Activated CD4-positive, alpha-beta memory T cell treated with anti-CD3 and anti-CD28 coated beads, Interleukin-2, amount 10 ng/mL, durations not matched to agents 7 days and 5 days (primary cell): ENCODE measurements around the gene SYNE1. TPM values are rescaled to one million over a fixed set of nuclear protein-coding genes. Genes with fewer than 3 reads are reported as not detected.
"Not testable (repeated sequence)": the region's sequence is repeated elsewhere in the genome, so short reads cannot be mapped to it uniquely, and the experiment has no call there.

ENCODE experiments used
- CTCF ChIA-PET: fragments of 350-600 bp; sonication (Branson Sonifier 250); formaldehyde crosslinking; loops from one replicate; lab custom pipeline; 2021; ENCODE audit warnings: antibody characterized with exemption, inconsistent platforms; lab: Charles Lee
- POLR2A ChIA-PET: fragments of 350-600 bp; sonication (Branson Sonifier 250); formaldehyde crosslinking; loops from one replicate; lab custom pipeline; 2021; ENCODE audit warnings: antibody characterized with exemption; lab: Charles Lee
- DNase-seq: peaks from one replicate; pipeline ENCODE4 v3.0.0-alpha.2; 2020
- H3K27ac Mint-ChIP-seq: one replicate; pipeline ENCODE4 v1.8.0; 2021; ENCODE audit warnings: mild to moderate bottlenecking, mixed read lengths
- H3K27me3 Mint-ChIP-seq: one replicate; pipeline ENCODE4 v1.8.0; 2021; ENCODE audit warnings: mixed read lengths
- H3K36me3 Mint-ChIP-seq: one replicate; pipeline ENCODE4 v1.8.0; 2021; ENCODE audit warnings: low read depth, mixed read lengths
- H3K4me1 Mint-ChIP-seq: one replicate; pipeline ENCODE4 v1.8.0; 2021; ENCODE audit warnings: mixed read lengths
- H3K4me3 Mint-ChIP-seq: one replicate; pipeline ENCODE4 v1.8.0; 2021; ENCODE audit warnings: mild to moderate bottlenecking, mixed read lengths
- H3K9me3 Mint-ChIP-seq: one replicate; pipeline ENCODE4 v1.8.0; 2021; ENCODE audit warnings: mixed read lengths
- total RNA-seq, 2 experiments: library from RNA; stranded (reverse); gene quantifications; one replicate each; pipeline ENCODE4 v1.2.3, GENCODE V29; 2021

SYNE1 gene
- total RNA-seq, 2 experiments from 2014 or later = 85.5 to 86.8 TPM

DNA sequence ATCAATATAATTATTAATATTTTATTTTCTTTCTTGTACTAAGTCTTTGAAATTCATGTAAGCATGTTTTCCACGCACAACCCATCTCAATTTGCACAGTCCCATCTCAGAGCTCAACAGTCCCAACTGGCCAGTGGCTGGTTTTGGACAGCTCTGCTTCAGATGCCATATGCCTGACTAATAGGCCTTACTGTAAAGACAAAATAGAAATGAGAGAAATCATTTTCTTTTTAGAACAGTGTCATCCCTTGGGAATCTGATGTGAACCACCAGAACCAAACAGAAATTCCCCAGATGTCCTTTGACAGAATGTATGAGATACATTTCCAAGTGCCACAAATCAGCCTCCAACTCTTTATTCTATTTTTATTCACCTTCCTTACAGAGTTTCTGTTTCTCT lies 490.8 kb downstream of the SYNE1 start:
- Mint-ChIP-seq H3K9me3 (no peaks in the 10 kb centered on the region), H3K27ac (no peak overlapping the region), H3K4me1 (no peaks in the 10 kb centered on the region), H3K4me3 (no peak overlapping the region), H3K27me3 (no peaks in the 10 kb centered on the region), H3K36me3 (peaks cover 65% of the 10 kb centered on the region)
- CTCF ChIA-PET = no interaction called here
- no peak for DNase-seq
- POLR2A ChIA-PET = no interaction called here

DNA sequence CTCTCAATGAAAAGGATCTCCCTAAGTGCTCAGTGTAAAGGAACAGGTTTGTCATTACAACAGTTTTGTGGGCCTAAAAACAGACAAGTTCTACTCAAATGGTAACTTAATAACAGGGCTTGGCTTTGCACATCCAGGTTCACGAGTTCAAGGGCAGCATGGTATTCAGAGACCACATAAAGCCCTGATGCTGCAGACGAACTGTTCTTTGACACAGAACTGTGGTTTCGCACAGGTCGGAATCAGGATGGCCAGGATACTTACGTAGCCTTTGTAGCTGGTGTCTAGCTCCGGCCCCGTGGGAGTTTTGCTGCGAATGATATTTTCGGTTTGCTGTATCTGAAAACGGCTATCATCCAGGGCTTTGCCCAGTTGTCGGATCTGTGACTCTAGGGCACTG lies 493.8 kb downstream of the SYNE1 start:
- ChIA-PET POLR2A (no interaction called here), CTCF (no interaction called here)
- DNase-seq = no peak
- H3K9me3 Mint-ChIP-seq = no peaks in the 10 kb centered on the region
- H3K27me3 Mint-ChIP-seq = no peaks in the 10 kb centered on the region
- no peaks in the 10 kb centered on the region for H3K4me1 Mint-ChIP-seq
- H3K36me3 Mint-ChIP-seq = peaks cover 62% of the 10 kb centered on the region
- no peak overlapping the region for H3K4me3 Mint-ChIP-seq
- H3K27ac Mint-ChIP-seq = no peak overlapping the region

DNA sequence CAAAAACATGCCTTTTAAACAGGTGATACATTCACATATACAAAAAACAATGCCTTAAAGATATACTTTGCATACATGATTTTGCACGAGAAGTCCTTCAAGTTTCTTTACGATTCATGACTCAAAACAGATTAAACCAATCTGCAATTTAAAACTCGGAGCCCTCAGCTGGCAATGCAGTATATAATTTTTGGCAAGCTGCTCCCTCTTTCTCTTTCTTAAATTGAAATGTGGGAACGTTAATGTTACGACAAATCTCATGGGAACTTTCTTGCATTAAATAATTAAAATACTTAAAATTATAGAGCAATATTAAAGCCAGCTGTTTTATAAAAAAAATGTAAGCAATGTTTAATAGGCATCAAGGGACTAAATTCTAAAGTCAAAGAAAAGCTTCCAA lies 495.1 kb downstream of the SYNE1 start:
- H3K4me3 Mint-ChIP-seq = no peak overlapping the region
- POLR2A ChIA-PET = interaction anchor here (1.5 kb wide), 1 partner anchor 11 kb away, joined by 4 read pairs; no protein-coding TSS in a partner anchor
- CTCF ChIA-PET = interaction anchor here (1.0 kb wide), 1 partner anchor 17 kb away, joined by 3 read pairs; no protein-coding TSS in a partner anchor
- peaks cover 60% of the 10 kb centered on the region for H3K36me3 Mint-ChIP-seq
- DNase-seq = no peak
- no peaks in the 10 kb centered on the region for H3K9me3 Mint-ChIP-seq
- H3K27me3 Mint-ChIP-seq = no peaks in the 10 kb centered on the region
- H3K27ac Mint-ChIP-seq = no peak overlapping the region
- H3K4me1 Mint-ChIP-seq = no peaks in the 10 kb centered on the region

DNA sequence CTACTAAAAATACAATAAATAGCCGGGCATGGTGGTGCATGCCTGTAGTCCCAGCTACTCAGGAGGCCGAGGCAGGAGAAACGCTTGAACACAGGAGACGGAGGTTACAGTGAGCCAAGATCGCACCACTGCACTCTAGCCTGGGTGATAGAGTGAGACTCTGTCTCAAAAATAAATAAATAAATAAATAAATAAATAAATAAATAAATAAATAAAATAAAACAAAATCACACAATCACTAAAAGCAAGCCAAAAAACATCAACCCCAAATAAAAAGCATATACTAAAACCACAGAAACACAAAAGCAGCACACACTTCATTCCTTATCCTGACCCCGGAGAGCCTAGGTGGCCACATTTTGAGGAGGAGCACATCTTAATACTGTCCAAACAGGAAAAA lies 498.8 kb downstream of the SYNE1 start:
- H3K4me3 Mint-ChIP-seq, H3K9me3 Mint-ChIP-seq, DNase-seq, H3K27me3 Mint-ChIP-seq, POLR2A ChIA-PET, H3K4me1 Mint-ChIP-seq, H3K27ac Mint-ChIP-seq: not testable (repeated sequence)
- CTCF ChIA-PET = interaction anchor here (1.0 kb wide), 1 partner anchor 14 kb away, joined by 4 read pairs; no protein-coding TSS in a partner anchor
- peaks cover 74% of the 10 kb centered on the region for H3K36me3 Mint-ChIP-seq

DNA sequence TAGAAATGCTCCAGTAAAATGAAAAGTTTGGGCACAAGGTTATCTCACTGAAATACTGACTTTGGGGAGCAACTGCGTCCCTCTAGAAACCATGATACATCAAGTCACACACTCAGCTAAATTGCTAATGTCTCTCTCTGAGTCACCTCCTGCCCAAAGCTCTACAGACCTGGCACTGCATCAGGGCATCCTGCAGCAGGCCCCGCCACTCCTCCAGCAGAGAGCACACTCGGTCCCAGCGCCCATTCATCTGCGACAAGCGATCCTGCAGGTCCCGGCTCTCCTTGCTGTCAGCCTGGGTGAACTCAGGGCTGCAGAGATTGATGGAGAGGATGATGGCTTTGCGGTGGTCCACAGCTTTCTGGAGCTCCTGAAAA lies 500.7 kb downstream of the SYNE1 start:
- H3K27ac Mint-ChIP-seq = no peak overlapping the region
- H3K4me1 Mint-ChIP-seq = no peaks in the 10 kb centered on the region
- no peak overlapping the region for H3K4me3 Mint-ChIP-seq
- no peaks in the 10 kb centered on the region for H3K27me3 Mint-ChIP-seq
- no peaks in the 10 kb centered on the region for H3K9me3 Mint-ChIP-seq
- ChIA-PET POLR2A (interaction anchor here (0.7 kb wide), 1 partner anchor 801 kb away, joined by 3 read pairs; no protein-coding TSS in a partner anchor), CTCF (no interaction called here)
- peaks cover 84% of the 10 kb centered on the region for H3K36me3 Mint-ChIP-seq
- DNase-seq = no peak

DNA sequence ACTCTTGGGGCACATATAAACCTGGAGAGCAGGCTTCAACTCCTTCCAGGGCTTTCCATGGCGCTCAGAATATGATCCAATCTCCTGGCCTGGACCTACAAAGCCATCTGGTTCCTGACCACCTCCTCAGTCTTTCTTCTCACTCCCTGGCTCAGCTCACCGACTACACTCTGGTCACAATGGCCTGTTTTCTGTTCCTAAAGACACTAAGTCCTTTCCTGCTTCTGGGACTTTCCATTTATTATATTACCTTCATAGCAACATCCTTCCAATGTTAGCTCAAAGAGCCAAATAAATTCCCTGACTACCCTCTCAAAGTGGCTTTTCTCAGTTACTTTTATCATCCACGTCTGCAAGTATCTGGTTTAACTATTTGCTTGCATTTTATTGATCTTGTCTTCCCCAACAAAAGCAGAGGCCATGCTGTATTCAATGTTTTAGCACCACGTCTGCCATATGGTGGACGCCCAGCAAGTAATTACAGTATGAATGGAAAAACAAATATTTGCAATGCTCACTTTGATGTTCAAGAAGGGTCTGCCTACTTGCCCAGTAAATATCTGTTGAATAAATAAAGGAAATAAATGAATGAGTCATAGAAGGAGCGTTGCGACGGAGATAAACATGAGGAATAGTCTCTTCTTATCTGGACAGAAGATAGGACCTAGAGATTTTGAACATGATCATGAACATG lies 501.3 kb downstream of the SYNE1 start:
- Mint-ChIP-seq H3K4me1 (no peaks in the 10 kb centered on the region), H3K36me3 (peaks cover 84% of the 10 kb centered on the region), H3K27me3 (no peaks in the 10 kb centered on the region), H3K9me3 (no peaks in the 10 kb centered on the region), H3K27ac (no peak overlapping the region), H3K4me3 (no peak overlapping the region)
- POLR2A ChIA-PET = no interaction called here
- CTCF ChIA-PET = no interaction called here
- no peak for DNase-seq

DNA sequence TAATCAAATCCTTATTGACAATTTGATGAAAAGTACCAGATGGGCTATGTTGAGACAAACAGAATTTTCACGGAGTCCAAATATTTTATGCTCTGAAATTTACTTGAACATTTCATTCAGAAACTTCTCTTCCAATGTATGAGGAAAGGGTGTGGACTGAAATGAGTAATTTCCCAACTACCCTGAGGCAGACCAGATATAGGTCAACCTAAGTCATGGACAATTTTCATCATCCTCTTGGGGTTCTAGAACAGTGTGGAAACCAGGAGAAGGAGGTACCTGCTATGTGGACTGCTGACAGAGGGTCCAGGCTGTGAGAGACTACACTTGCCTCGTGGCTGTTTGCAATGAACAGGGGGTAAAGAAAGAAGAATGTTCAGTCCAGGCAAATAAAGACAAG lies 506.7 kb downstream of the SYNE1 start:
- peaks cover 72% of the 10 kb centered on the region for H3K36me3 Mint-ChIP-seq
- no peak for DNase-seq
- no peaks in the 10 kb centered on the region for H3K9me3 Mint-ChIP-seq
- H3K4me1 Mint-ChIP-seq = peaks cover 10% of the 10 kb centered on the region
- no peaks in the 10 kb centered on the region for H3K27me3 Mint-ChIP-seq
- CTCF ChIA-PET = no interaction called here
- H3K4me3 Mint-ChIP-seq = no peak overlapping the region
- POLR2A ChIA-PET = no interaction called here
- no peak overlapping the region for H3K27ac Mint-ChIP-seq

DNA sequence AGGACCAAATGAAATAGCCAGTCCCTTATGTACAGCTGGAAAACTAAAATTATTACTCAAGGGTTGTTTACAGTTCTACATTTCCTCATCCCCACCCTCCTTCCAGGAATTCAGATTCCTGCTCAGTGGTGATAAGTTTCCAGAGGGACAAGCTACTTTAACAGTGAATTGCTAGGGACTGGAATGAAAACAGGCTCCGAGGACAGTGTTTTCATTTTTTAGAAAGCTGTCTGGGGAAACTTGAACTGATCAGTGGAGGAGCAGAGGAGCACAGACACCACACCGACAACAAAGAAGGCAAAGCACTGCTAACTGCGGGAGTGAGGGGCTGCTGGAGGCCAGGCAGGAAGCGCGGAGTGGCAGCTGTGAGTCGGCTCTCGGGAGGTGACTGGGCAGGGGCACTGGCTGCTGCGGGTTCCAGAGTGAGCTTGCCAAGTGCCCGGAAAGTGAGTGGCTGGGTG lies 507.4 kb downstream of the SYNE1 start:
- ChIA-PET CTCF (no interaction called here), POLR2A (no interaction called here)
- Mint-ChIP-seq H3K27me3 (no peaks in the 10 kb centered on the region), H3K36me3 (peaks cover 65% of the 10 kb centered on the region), H3K27ac (no peak overlapping the region), H3K4me1 (peaks cover 10% of the 10 kb centered on the region), H3K9me3 (no peaks in the 10 kb centered on the region), H3K4me3 (no peak overlapping the region)
- DNase-seq = no peak

DNA sequence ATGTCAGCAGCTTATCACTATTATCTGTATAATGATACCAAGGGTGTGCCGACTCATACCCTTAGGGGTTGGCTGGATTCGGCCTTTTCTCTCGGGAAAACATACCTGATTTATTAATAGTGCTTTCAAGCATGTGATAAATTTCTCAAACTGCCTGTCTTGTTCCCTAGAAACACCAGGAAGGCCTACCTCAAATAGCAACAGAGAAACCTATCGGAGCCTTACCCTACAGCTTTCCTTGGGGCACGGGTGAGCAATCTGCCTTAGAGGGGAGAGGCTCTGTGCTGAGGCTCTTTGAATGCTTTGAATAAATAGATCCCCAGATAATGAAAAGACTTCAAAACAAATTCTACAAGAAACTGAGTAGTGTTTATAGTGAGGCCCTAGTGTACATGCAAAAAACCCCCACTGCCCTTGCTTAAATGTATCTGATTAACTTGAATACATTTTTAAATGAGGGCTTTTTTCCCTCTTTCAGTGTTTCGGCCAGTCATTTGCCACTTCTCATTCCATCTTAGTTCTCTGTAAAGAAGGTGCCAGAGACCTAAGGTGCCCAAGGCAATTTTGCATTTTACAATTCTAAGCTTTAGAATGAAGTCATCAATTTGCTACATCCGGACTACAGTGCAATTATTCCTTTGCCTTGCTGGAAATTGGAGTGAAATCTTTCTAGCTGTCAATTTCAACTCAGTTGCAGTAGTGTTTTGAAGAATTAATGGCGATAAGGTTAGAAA lies 509.6 kb downstream of the SYNE1 start:
- CTCF ChIA-PET = no interaction called here
- no peaks in the 10 kb centered on the region for H3K27me3 Mint-ChIP-seq
- POLR2A ChIA-PET = no interaction called here
- peaks cover 62% of the 10 kb centered on the region for H3K36me3 Mint-ChIP-seq
- peaks cover 10% of the 10 kb centered on the region for H3K4me1 Mint-ChIP-seq
- no peaks in the 10 kb centered on the region for H3K9me3 Mint-ChIP-seq
- H3K27ac Mint-ChIP-seq = no peak overlapping the region
- no peak for DNase-seq
- H3K4me3 Mint-ChIP-seq = no peak overlapping the region

DNA sequence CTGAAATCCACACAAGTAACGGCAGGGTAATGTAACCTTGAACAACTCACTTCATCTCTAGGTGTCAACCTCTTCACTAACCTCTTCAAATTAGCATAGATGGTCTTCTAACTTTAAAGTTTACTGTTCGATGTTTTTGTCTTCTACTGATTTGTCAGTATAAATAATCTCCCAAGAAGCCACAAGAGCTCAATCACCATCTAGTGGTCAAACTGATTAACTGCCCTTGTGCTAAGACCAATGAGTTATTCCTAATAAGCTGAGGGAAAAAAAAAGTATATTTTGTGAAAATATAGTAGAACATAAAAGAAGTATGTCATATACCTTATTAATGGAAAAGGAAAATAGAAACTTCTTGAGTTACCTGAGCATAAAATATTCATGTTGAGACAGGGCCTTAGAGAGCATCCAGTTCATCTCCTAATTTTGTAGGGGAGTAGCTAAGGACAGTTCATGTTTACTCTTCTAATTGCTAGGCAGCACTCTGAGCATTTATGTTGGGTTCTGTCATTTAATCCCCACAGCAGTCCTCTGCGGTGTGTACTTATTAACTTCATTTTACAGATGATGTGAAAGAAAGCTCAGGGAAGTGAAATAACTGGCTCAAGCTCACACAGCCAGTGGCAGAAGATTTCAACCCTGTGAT lies 512.6 kb downstream of the SYNE1 start:
- no peaks in the 10 kb centered on the region for H3K9me3 Mint-ChIP-seq
- H3K36me3 Mint-ChIP-seq = peaks cover 61% of the 10 kb centered on the region
- H3K27ac Mint-ChIP-seq = no peak overlapping the region
- no peak for DNase-seq
- no peak overlapping the region for H3K4me3 Mint-ChIP-seq
- no peaks in the 10 kb centered on the region for H3K27me3 Mint-ChIP-seq
- POLR2A ChIA-PET = interaction anchor here (0.9 kb wide), 2 partner anchors 60 to 434 kb away, joined by 3 read pairs; no protein-coding TSS in a partner anchor
- H3K4me1 Mint-ChIP-seq = no peaks in the 10 kb centered on the region
- CTCF ChIA-PET = interaction anchor here (0.7 to 2.4 kb wide), 14 partner anchors 13 to 434 kb away, joined by 3 to 14 read pairs (median 4); no protein-coding TSS in a partner anchor

DNA sequence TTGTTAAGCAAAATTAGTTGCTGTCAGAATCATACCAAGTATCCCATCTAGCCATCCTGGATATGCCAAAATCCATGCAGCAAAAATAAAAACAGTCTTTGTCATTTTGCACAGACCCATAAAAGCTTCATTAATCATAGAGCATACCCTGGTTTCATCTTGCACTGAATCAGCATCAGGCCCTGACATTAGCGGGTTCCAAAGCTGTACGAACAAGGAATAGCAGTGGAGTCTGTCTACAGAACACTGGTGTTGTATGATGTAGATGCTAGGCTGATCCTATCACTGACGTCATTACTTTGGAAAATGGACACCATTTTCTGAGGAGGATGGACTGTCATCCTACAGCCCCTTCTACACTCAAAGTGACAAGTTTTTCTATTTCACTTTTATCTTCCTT lies 514.1 kb downstream of the SYNE1 start:
- Mint-ChIP-seq H3K9me3 (no peaks in the 10 kb centered on the region), H3K27me3 (no peaks in the 10 kb centered on the region), H3K4me1 (peaks cover under 1% of the 10 kb centered on the region), H3K36me3 (peaks cover 57% of the 10 kb centered on the region), H3K27ac (no peak overlapping the region), H3K4me3 (no peak overlapping the region)
- DNase-seq = no peak
- CTCF ChIA-PET = interaction anchor here (2.4 kb wide), 1 partner anchor 26 kb away, joined by 5 read pairs; no protein-coding TSS in a partner anchor
- POLR2A ChIA-PET = no interaction called here

DNA sequence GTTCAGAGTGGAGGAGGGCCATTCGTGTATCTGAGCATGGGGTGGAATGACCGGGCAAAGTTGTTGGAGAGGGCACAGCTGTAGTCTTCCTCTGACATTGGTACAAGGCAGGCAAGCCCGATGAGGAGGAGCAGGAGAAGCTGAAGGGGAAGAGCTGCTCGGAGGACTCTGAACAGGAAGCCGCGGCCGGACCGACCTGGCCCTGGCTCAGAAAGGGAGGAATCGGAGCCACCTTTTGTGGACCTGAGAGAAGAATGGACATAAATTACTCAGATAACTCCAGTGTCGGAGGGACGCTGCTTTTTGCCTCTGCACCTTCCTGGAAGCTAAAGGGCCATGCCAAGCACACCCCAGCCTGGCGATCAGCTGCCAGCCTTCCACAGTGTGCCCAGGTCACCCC lies 514.7 kb downstream of the SYNE1 start:
- H3K4me1 Mint-ChIP-seq = peaks cover 3% of the 10 kb centered on the region
- CTCF ChIA-PET = no interaction called here
- no peak for DNase-seq
- no peak overlapping the region for H3K27ac Mint-ChIP-seq
- peaks cover 52% of the 10 kb centered on the region for H3K36me3 Mint-ChIP-seq
- no peak overlapping the region for H3K4me3 Mint-ChIP-seq
- no peaks in the 10 kb centered on the region for H3K27me3 Mint-ChIP-seq
- H3K9me3 Mint-ChIP-seq = no peaks in the 10 kb centered on the region
- POLR2A ChIA-PET = interaction anchor here (0.9 kb wide), 1 partner anchor 62 kb away, joined by 3 read pairs; no protein-coding TSS in a partner anchor

DNA sequence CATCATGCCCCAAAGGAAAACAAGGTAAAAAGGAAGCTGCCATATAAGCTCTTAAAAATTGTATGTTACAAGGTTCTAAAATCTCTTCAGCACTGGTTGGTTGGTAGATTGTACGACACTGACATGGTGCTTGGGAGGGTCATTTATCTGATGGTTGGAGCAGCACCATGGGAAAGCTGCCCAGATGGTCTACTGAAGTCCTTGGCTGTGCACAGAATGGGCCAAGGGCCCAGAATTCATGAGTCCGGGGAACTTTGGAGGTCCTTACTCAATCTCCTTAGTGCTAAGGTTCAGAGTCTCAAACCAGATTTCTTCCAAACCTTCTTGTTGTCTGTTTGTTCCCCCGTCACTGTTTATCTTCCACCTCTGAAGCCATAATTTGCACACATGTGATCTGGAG lies 515.3 kb downstream of the SYNE1 start:
- Mint-ChIP-seq H3K27me3 (no peaks in the 10 kb centered on the region), H3K4me1 (peaks cover 3% of the 10 kb centered on the region), H3K36me3 (peaks cover 51% of the 10 kb centered on the region), H3K9me3 (no peaks in the 10 kb centered on the region), H3K4me3 (no peak overlapping the region), H3K27ac (no peak overlapping the region)
- ChIA-PET CTCF (interaction anchor here (0.6 kb wide), 1 partner anchor 146 kb away, joined by 3 read pairs; no protein-coding TSS in a partner anchor), POLR2A (interaction anchor here (0.9 kb wide), 1 partner anchor 63 kb away, joined by 3 read pairs; no protein-coding TSS in a partner anchor)
- DNase-seq = no peak
